SK-N-SH (cell line): ENCODE measurements around the gene MYCBPAP. TPM values are rescaled to one million over a fixed set of nuclear protein-coding genes. Genes with fewer than 3 reads are reported as not detected.

ENCODE experiments used
- CTCF ChIA-PET: fragments of 300-600, 350-600 bp; formaldehyde crosslinking; extraction: SDS; loops from one replicate; lab custom pipeline; 2021; lab: Yijun Ruan, JAX
- POLR2A ChIA-PET: fragments of 350-600 bp; sonication (Branson Sonifier 250); formaldehyde crosslinking; extraction: SDS; loops from one replicate; lab custom pipeline; 2020; ENCODE audit warnings: antibody characterized with exemption, inconsistent platforms; lab: Yijun Ruan, JAX
- DNase-seq: peaks from one replicate; pipeline ENCODE4 v3.0.0; 2012
- H2AFZ ChIP-seq: fragments of 200-600 bp; sonication (generic); 2 replicates; pipeline ENCODE4 v1.8.1; 2016; ENCODE audit warnings: antibody characterized with exemption, mild to moderate bottlenecking, low read depth
- H3F3A ChIP-seq: fragments of 200-600 bp; sonication (generic); replicated peaks from 2 replicates; pipeline ENCODE3; 2016; ENCODE audit warnings: antibody characterized with exemption, mild to moderate bottlenecking; ENCODE audit not compliant: insufficient read depth
- H3K27ac ChIP-seq, 2 experiments: fragments of 200-500 bp in 1 of 2; fragments of 200-600 bp in 1 of 2; sonication (Bioruptor generic) in 1 of 2; sonication (generic), shearing (Covaris generic) in 1 of 2; 2 replicates each; pipeline versions ENCODE4 v1.5.1 to v1.6.1; 2014 to 2016; ENCODE audit warnings: low read depth in 2 of 2, inconsistent platforms in 1 of 2, low read length in 1 of 2, mild to moderate bottlenecking in 1 of 2, mixed read lengths in 1 of 2
- H3K27me3 ChIP-seq: fragments of 200-600 bp; sonication (generic), shearing (Covaris generic); 2 replicates; pipeline ENCODE4 v1.6.1; 2016; ENCODE audit warnings: mixed run types; ENCODE audit not compliant: insufficient read depth
- H3K36me3 ChIP-seq, 2 experiments: fragments of 200-500 bp in 1 of 2; fragments of 200-600 bp in 1 of 2; sonication (Bioruptor generic) in 1 of 2; sonication (generic) in 1 of 2; replicated peaks in 1 of 2; 2 replicates each; pipeline versions ENCODE3 to v1.5.1; 2014 to 2016; ENCODE audit warnings: low read length in 1 of 2, mild to moderate bottlenecking in 1 of 2; ENCODE audit not compliant: insufficient read depth in 2 of 2, control insufficient read depth in 1 of 2
- H3K4me1 ChIP-seq, 2 experiments: fragments of 200-500 bp in 1 of 2; fragments of 200-600 bp in 1 of 2; sonication (Bioruptor generic) in 1 of 2; sonication (generic), shearing (Covaris generic) in 1 of 2; 2 replicates each; pipeline versions ENCODE4 v1.5.1 to v1.6.1; 2014 to 2016; ENCODE audit warnings: low read depth in 1 of 2, low read length in 1 of 2, mixed run types in 1 of 2; ENCODE audit not compliant: insufficient read depth in 2 of 2, control insufficient read depth in 1 of 2
- H3K4me2 ChIP-seq: fragments of 200-600 bp; sonication (generic), shearing (Covaris generic); 2 replicates; pipeline ENCODE4 v1.6.1; 2017; ENCODE audit warnings: mixed run types
- H3K4me3 ChIP-seq, 2 experiments: fragments of 200-500 bp in 1 of 2; fragments of 200-600 bp in 1 of 2; sonication (Bioruptor generic) in 1 of 2; sonication (generic), shearing (Covaris generic) in 1 of 2; 2 replicates each; pipeline versions ENCODE4 v1.5.1 to v1.8.1; 2014 to 2016; ENCODE audit warnings: low read depth in 2 of 2, inconsistent platforms in 1 of 2, low read length in 1 of 2, mild to moderate bottlenecking in 1 of 2, mixed read lengths in 1 of 2, moderate library complexity in 1 of 2
- H3K79me2 ChIP-seq: fragments of 200-600 bp; sonication (generic); 2 replicates; pipeline ENCODE4 v1.8.1; 2017; ENCODE audit warnings: mild to moderate bottlenecking; ENCODE audit not compliant: insufficient read depth
- H3K9ac ChIP-seq: fragments of 200-600 bp; sonication (generic); 2 replicates; pipeline ENCODE4 v1.6.1; 2017; ENCODE audit warnings: mixed run types
- H3K9me2 ChIP-seq: fragments of 200-600 bp; sonication (generic); 2 replicates; pipeline ENCODE4 v1.6.1; 2017; ENCODE audit warnings: mixed run types
- H3K9me3 ChIP-seq: fragments of 200-600 bp; sonication (generic); 2 replicates; pipeline ENCODE4 v1.6.1; 2017; ENCODE audit warnings: mixed run types, mild to moderate bottlenecking, moderate library complexity
- H4K20me1 ChIP-seq: fragments of 200-600 bp; sonication (generic); 2 replicates; pipeline ENCODE4 v1.6.1; 2017; ENCODE audit warnings: mild to moderate bottlenecking, mixed run types; ENCODE audit not compliant: insufficient read depth
- CHD2 ChIP-seq: fragments of 150-350 bp; IDR thresholded peaks from 2 replicates; pipeline ENCODE4 v1.6.1; 2018; ENCODE audit warnings: low read length; ENCODE audit not compliant: partially characterized antibody
- CTCF ChIP-seq: fragments of 200-600 bp; sonication (generic); IDR thresholded peaks from 2 replicates; pipeline ENCODE4 v1.6.1; 2017; ENCODE audit warnings: antibody characterized with exemption, mild to moderate bottlenecking, moderate library complexity
- EZH2phosphoT487 ChIP-seq: fragments of 200-600 bp; sonication (generic); IDR thresholded peaks from 2 replicates; pipeline ENCODE4 v1.6.1; 2017; ENCODE audit warnings: low read depth, mixed run types, mild to moderate bottlenecking, antibody characterized with exemption, moderate library complexity, borderline replicate concordance
- FOXJ3 ChIP-seq: sonication (generic); formaldehyde crosslinking; IDR thresholded peaks from 2 replicates; pipeline ENCODE4 v1.5.1; 2020; ENCODE audit warnings: mild to moderate bottlenecking, missing genetic modification reagents
- GABPA ChIP-seq: IDR thresholded peaks from 2 replicates; pipeline ENCODE4 v1.4.0; 2012; ENCODE audit warnings: low read depth, mild to moderate bottlenecking
- IRF3 ChIP-seq: fragments of 150-350 bp; IDR thresholded peaks from 2 replicates; pipeline ENCODE4 v1.6.1; 2016; ENCODE audit warnings: mild to moderate bottlenecking, low read depth, low read length
- JUND ChIP-seq: IDR thresholded peaks from 2 replicates; pipeline ENCODE4 v1.4.0; 2012
- MXI1 ChIP-seq: IDR thresholded peaks from 2 replicates; pipeline ENCODE4 v1.6.1; 2012; ENCODE audit warnings: mild to moderate bottlenecking, low read depth, low read length, improper control_type of control experiment
- NFIC ChIP-seq: IDR thresholded peaks from 2 replicates; pipeline ENCODE4 v1.4.0; 2012; ENCODE audit warnings: borderline replicate concordance
- NRF1 ChIP-seq: IDR thresholded peaks from 2 replicates; pipeline ENCODE4 v1.6.1; 2012; ENCODE audit warnings: low read depth, mild to moderate bottlenecking, low read length
- PBX3 ChIP-seq: IDR thresholded peaks from 2 replicates; pipeline ENCODE4; 2012
- POLR2AphosphoS5 ChIP-seq: IDR thresholded peaks from 2 replicates; pipeline ENCODE4 v1.6.1; 2012; ENCODE audit warnings: low read depth, low read length
- RAD21 ChIP-seq: IDR thresholded peaks from 2 replicates; pipeline ENCODE4 v1.6.1; 2012; ENCODE audit warnings: mild to moderate bottlenecking, low read length
- RCOR1 ChIP-seq: fragments of 150-350 bp; IDR thresholded peaks from 2 replicates; pipeline ENCODE4 v1.6.1; 2017; ENCODE audit warnings: antibody characterized with exemption, low read length
- RFX5 ChIP-seq: IDR thresholded peaks from 2 replicates; pipeline ENCODE4 v1.6.1; 2012; ENCODE audit warnings: mild to moderate bottlenecking, improper control_type of control experiment, low read length
- RXRA ChIP-seq: IDR thresholded peaks from 2 replicates; pipeline ENCODE4 v1.4.0; 2012; ENCODE audit warnings: low read depth, mild to moderate bottlenecking, borderline replicate concordance
- SIN3A ChIP-seq: IDR thresholded peaks from 2 replicates; pipeline ENCODE4 v1.6.1; 2012; ENCODE audit warnings: low read depth, mild to moderate bottlenecking, low read length, moderate library complexity, borderline replicate concordance
- SMC3 ChIP-seq: IDR thresholded peaks from 2 replicates; pipeline ENCODE4 v1.6.1; 2012; ENCODE audit warnings: low read depth, low read length, improper control_type of control experiment
- TCF12 ChIP-seq: IDR thresholded peaks from 2 replicates; pipeline ENCODE4 v1.4.0; 2012
- ZBTB33 ChIP-seq: IDR thresholded peaks from 2 replicates; pipeline ENCODE4 v1.4.0; 2012; ENCODE audit warnings: low read depth, borderline replicate concordance
- WGBS: methylation state at CpG from one replicate; pipeline ENCODE4 v1.1.6; 2017; ENCODE audit warnings: low lambda C conversion rate; 5-methylcytosine and 5-hydroxymethylcytosine counted together
- polyA plus RNA-seq, 3 experiments: library from polyadenylated mRNA; depleted of rRNA; stranded (reverse); fragments of >200 nt; gene quantifications; 2 replicates each; pipeline ENCODE4 v1.2.3, GENCODE V29; 2012

Gene MYCBPAP
- polyA plus RNA-seq, 1 of the 3 experiments (the other 2 are of a cell fraction), result 2.4 TPM

- H3K79me2 ChIP-seq, result peaks cover 16% of the 10 kb centered on the region
- peaks cover 0 to 28% of the 10 kb centered on the region in 2 experiments; a peak in 2 of 4 replicates for H3K4me1 ChIP-seq
- no peak overlapping the region for H3K4me2 ChIP-seq
- POLR2A ChIA-PET, result interaction anchor here (0.5 to 2.5 kb wide), 8 partner anchors 9 to 964 kb away, joined by 3 to 11 read pairs (median 3); no protein-coding TSS in a partner anchor
- H3K9me2 ChIP-seq, result no peaks in the 10 kb centered on the region
- no peak overlapping the region for H3K4me3 ChIP-seq
- H3K27ac ChIP-seq, result no peak overlapping the region
- no peaks in the 10 kb centered on the region for H3K27me3 ChIP-seq
- 92% methylated on average over 12 of the region's 12 CpGs for WGBS
- no peaks in the 10 kb centered on the region for H4K20me1 ChIP-seq
- DNase-seq, result no peak
- peaks cover 3% of the 10 kb centered on the region for H3F3A ChIP-seq
- peaks cover 16 to 38% of the 10 kb centered on the region in 2 experiments for H3K36me3 ChIP-seq
- no peak for TF ChIP-seq RFX5
- no peak for TF ChIP-seq TCF12
- no peak for TF ChIP-seq NFIC
- no peak for TF ChIP-seq SMC3
- no peak for TF ChIP-seq RCOR1
- TF ChIP-seq IRF3, result no peak
- TF ChIP-seq, all 33 proteins: peak for 0
- Histone ChIP-seq H3K9ac (no peak overlapping the region), H2AFZ (no peak overlapping the region), H3K9me3 (no peaks in the 10 kb centered on the region)
- CTCF ChIA-PET, result interaction anchor here (0.9 to 24.2 kb wide), 22 partner anchors 10 to 212 kb away, joined by 3 to 1212 read pairs (median 21); partner anchors contain the start of genes CACNA1G and EPN3
These were observed 43.6 kb downstream of the MYCBPAP start for GRCh38 chr17:50551884-50552283.

- no peak overlapping the region for H2AFZ ChIP-seq
- no peaks in the 10 kb centered on the region for H3K79me2 ChIP-seq
- H3K9me3 ChIP-seq, result no peaks in the 10 kb centered on the region
- no peaks in the 10 kb centered on the region for H3K27me3 ChIP-seq
- DNase-seq, result no peak
- H3K4me3 ChIP-seq, result no peak overlapping the region
- no peaks in the 10 kb centered on the region for H3K9me2 ChIP-seq
- peaks cover 0 to 35% of the 10 kb centered on the region in 2 experiments; a peak in 2 of 4 replicates for H3K4me1 ChIP-seq
- no peak overlapping the region for H3K27ac ChIP-seq
- H3K4me2 ChIP-seq, result no peak overlapping the region
- CTCF ChIA-PET, result interaction anchor here (4.0 to 24.2 kb wide), 3 partner anchors 49 to 127 kb away, joined by 13 to 1212 read pairs (median 89); no protein-coding TSS in a partner anchor
- WGBS, result 94% methylated on average over 17 of the region's 17 CpGs
- H3K9ac ChIP-seq, result no peak overlapping the region
- peaks cover 11 to 38% of the 10 kb centered on the region in 2 experiments for H3K36me3 ChIP-seq
- H3F3A ChIP-seq, result peaks cover 11% of the 10 kb centered on the region
- POLR2A ChIA-PET, result no interaction called here
- no peaks in the 10 kb centered on the region for H4K20me1 ChIP-seq
- TF ChIP-seq NRF1 (no peak), TCF12 (no peak), CHD2 (no peak), EZH2phosphoT487 (no peak), ZBTB33 (no peak), IRF3 (no peak), MXI1 (no peak), RAD21 (no peak), RXRA (no peak), GABPA (no peak), PBX3 (no peak), POLR2AphosphoS5 (no peak), SIN3A (no peak), RCOR1 (no peak), CTCF (no peak), JUND (no peak), FOXJ3 (CRISPR knock-in tag) (no peak)
These were observed 46.0 kb downstream of the MYCBPAP start for GRCh38 chr17:50554201-50554600.
